B cell (primary cell): ENCODE data around the gene SEC61A1. TPM values are rescaled to one million over a fixed set of nuclear protein-coding genes. Genes with fewer than 3 reads are reported as not detected.

Experiments
- ATAC-seq: fragments of 200-7000 bp; cut with Tn5 transposase; one replicate; pipeline ENCODE4 v1.10.0; 2021; ENCODE audit warnings: low read depth, mild to moderate bottlenecking, moderate number of reproducible peaks, moderate library complexity
- CTCF ChIA-PET: fragments of 350-600 bp; sonication (Branson Sonifier 250); formaldehyde crosslinking; loops from one replicate; lab custom pipeline; 2021; ENCODE audit warnings: antibody characterized with exemption, inconsistent platforms; lab: Charles Lee
- POLR2A ChIA-PET: fragments of 350-600 bp; sonication (Branson Sonifier 250); formaldehyde crosslinking; loops from one replicate; lab custom pipeline; 2021; ENCODE audit warnings: antibody characterized with exemption; lab: Charles Lee
- DNase-seq: peaks from one replicate; pipeline ENCODE4 v3.0.0; 2013
- H2AFZ ChIP-seq: 2 replicates; pipeline ENCODE4 v1.6.1; 2012; ENCODE audit warnings: mild to moderate bottlenecking, low read depth, low read length; ENCODE audit not compliant: insufficient read depth, poor library complexity, severe bottlenecking
- H3K27ac ChIP-seq, 2 donors: 1 replicate in 1 of 2; 2 replicates in 1 of 2; pipeline ENCODE4 v1.5.1; 2012 to 2013; ENCODE audit warnings: low read length in 2 of 2, mild to moderate bottlenecking in 2 of 2, moderate library complexity in 1 of 2
- H3K27me3 ChIP-seq, 4 experiments: fragments of 200-600 bp in 1 of 4; sonication (generic) in 1 of 4; replicated peaks in 1 of 4; 1 replicate in 2 of 4; 2 replicates in 2 of 4; pipeline versions ENCODE4 v1.6.1 to v1.7.0; 2013 to 2016; ENCODE audit warnings: low read length in 3 of 4, mild to moderate bottlenecking in 2 of 4, mixed read lengths in 1 of 4, moderate library complexity in 1 of 4; ENCODE audit not compliant: insufficient read depth in 4 of 4, control insufficient read depth in 3 of 4; ENCODE audit errors: control extremely low read depth in 1 of 4
- H3K36me3 ChIP-seq, 2 experiments: replicated peaks in 1 of 2; 1 replicate in 1 of 2; 2 replicates in 1 of 2; pipeline versions ENCODE4 v1.6.1 to v1.7.1; 2013; ENCODE audit warnings: low read length in 1 of 2; ENCODE audit not compliant: insufficient read depth in 2 of 2, control insufficient read depth in 1 of 2; ENCODE audit errors: control extremely low read depth in 1 of 2, extremely low read depth in 1 of 2
- H3K4me1 ChIP-seq, 2 donors: fragments of 200-600 bp in 1 of 2; sonication (generic) in 1 of 2; 1 replicate in 1 of 2; 2 replicates in 1 of 2; pipeline versions ENCODE4 v1.5.1 to v1.6.1; 2013 to 2017; ENCODE audit warnings: low read length in 2 of 2; ENCODE audit not compliant: control insufficient read depth in 2 of 2, insufficient read depth in 2 of 2
- H3K4me2 ChIP-seq: replicated peaks from 2 replicates; pipeline ENCODE3; 2012; ENCODE audit warnings: mild to moderate bottlenecking, low read depth, low read length; ENCODE audit not compliant: poor library complexity, severe bottlenecking
- H3K4me3 ChIP-seq, 5 experiments: fragments of 200-600 bp in 1 of 5; sonication (generic) in 1 of 5; 1 replicate in 3 of 5; 2 replicates in 2 of 5; pipeline versions ENCODE4 v1.5.1 to v1.7.0; 2011 to 2016; ENCODE audit warnings: low read length in 4 of 5, mild to moderate bottlenecking in 4 of 5, low read depth in 2 of 5, control low read depth in 1 of 5, moderate library complexity in 1 of 5; ENCODE audit not compliant: insufficient read depth in 1 of 5; ENCODE audit errors: control extremely low read depth in 1 of 5, extremely low read depth in 1 of 5
- H3K79me2 ChIP-seq: fragments of 200-600 bp; sonication (generic); one replicate; pipeline ENCODE4 v1.6.0; 2016; ENCODE audit warnings: low read length; ENCODE audit not compliant: control insufficient read depth, insufficient read depth
- H3K9ac ChIP-seq: fragments of 200-600 bp; sonication (generic); 2 replicates; pipeline ENCODE4 v1.6.1; 2017; ENCODE audit warnings: mild to moderate bottlenecking, low read length, moderate library complexity
- H3K9me3 ChIP-seq, 3 donors: one replicate each; pipeline versions ENCODE4 v1.6.1 to v1.7.1; 2013; ENCODE audit warnings: low read length in 2 of 3; ENCODE audit not compliant: control insufficient read depth in 2 of 3, insufficient read depth in 1 of 3; ENCODE audit errors: control extremely low read depth in 1 of 3
- H4K20me1 ChIP-seq: 2 replicates; pipeline ENCODE4 v1.6.0; 2012; ENCODE audit warnings: mild to moderate bottlenecking, low read length; ENCODE audit not compliant: insufficient read depth, control insufficient read depth, poor library complexity, severe bottlenecking
- H3K27ac Mint-ChIP-seq: one replicate; pipeline ENCODE4 v1.8.0; 2021; ENCODE audit warnings: mixed read lengths
- H3K27me3 Mint-ChIP-seq: one replicate; pipeline ENCODE4 v1.8.0; 2021; ENCODE audit warnings: mixed read lengths
- H3K4me1 Mint-ChIP-seq: one replicate; pipeline ENCODE4 v1.8.0; 2021; ENCODE audit warnings: mixed read lengths
- H3K4me3 Mint-ChIP-seq: one replicate; pipeline ENCODE4 v1.8.0; 2021; ENCODE audit warnings: mixed read lengths
- H3K9me3 Mint-ChIP-seq: one replicate; pipeline ENCODE4 v1.8.0; 2022; ENCODE audit warnings: mixed read lengths; ENCODE audit not compliant: insufficient read depth
- CTCF ChIP-seq: fragments of 200-600 bp; IDR thresholded peaks from one replicate; pipeline ENCODE4 v1.8.0; 2022; ENCODE audit warnings: antibody characterized with exemption, mild to moderate bottlenecking
- EZH2 ChIP-seq: IDR thresholded peaks from 2 replicates; pipeline ENCODE4 v1.6.1; 2012; ENCODE audit warnings: borderline replicate concordance, low read depth, mild to moderate bottlenecking, moderate library complexity, low read length; ENCODE audit not compliant: insufficient read depth, poor library complexity, severe bottlenecking
- WGBS: methylation state at CpG from one replicate; pipeline ENCODE4 v1.1.5; 2013; ENCODE audit warnings: missing lambda C conversion rate; ENCODE audit not compliant: insufficient coverage; 5-methylcytosine and 5-hydroxymethylcytosine counted together
- intact Hi-C: fragments of 100-400 bp; cut with micrococcal nuclease; formaldehyde crosslinking; loops from one replicate; pipeline ENCODE4 v1.10.0; 2022
- polyA plus RNA-seq: library from polyadenylated mRNA; depleted of rRNA; stranded (reverse); fragments of >200 nt; gene quantifications from 2 replicates; pipeline ENCODE4 v1.2.3, GENCODE V29; 2012
- total RNA-seq, 2 donors: library from RNA; stranded (reverse); fragments of 120-200 nt in 1 of 2; gene quantifications; 1 replicate in 1 of 2; 2 replicates in 1 of 2; pipeline versions ENCODE4 v1.2.3 to v1.2.4, GENCODE V29; 2013 to 2022

SEC61A1 gene
- total and polyA plus RNA-seq, 2 donors (not counting 1 experiment from before 2014, with no cell fraction given) = 48.4 to 79.4 TPM

DNA sequence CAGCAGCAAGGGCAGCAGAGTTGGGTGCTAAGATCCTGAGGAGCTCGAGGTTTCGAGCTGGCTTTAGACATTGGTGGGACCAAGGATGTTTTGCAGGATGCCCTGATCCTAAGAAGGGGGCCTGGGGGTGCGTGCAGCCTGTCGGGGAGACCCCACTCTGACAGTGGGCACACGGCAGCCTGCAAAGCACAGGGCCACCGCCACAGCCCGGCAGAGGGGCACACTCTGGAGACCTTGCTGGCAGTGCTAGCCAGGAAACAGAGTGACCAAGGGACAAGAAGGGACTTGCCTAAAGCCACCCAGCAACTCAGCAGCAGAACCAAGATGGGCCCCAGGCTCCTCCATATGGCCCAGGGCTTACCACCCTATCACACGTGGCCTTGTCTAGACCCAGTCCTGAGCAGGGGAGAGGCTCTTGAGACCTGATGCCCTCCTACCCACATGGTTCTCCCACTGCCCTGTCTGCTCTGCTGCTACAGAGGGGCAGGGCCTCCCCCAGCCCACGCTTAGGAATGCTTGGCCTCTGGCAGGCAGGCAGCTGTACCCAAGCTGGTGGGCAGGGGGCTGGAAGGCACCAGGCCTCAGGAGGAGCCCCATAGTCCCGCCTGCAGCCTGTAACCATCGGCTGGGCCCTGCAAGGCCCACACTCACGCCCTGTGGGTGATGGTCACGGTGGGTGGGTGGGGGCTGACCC lies 18.8 kb downstream of the SEC61A1 start:
- intact Hi-C loops = no loop called here
- Mint-ChIP-seq H3K27me3 (no peaks in the 10 kb centered on the region), H3K4me1 (peaks cover 7% of the 10 kb centered on the region), H3K27ac (no peak overlapping the region), H3K4me3 (no peak overlapping the region), H3K9me3 (no peaks in the 10 kb centered on the region)
- Histone ChIP-seq H3K27me3 (peaks cover 0 to 1% (median 0%) of the 10 kb centered on the region in 4 experiments), H3K79me2 (no peaks in the 10 kb centered on the region), H3K4me1 (peaks cover 7 to 11% of the 10 kb centered on the region in 2 donors), H3K4me3 (no peak overlapping the region), H2AFZ (no peak overlapping the region), H3K36me3 (peaks cover 2 to 62% of the 10 kb centered on the region in 2 experiments), H3K9me3 (peaks cover 0 to 3% (median 0%) of the 10 kb centered on the region in 3 donors), H3K27ac (no peak overlapping the region), H3K4me2 (no peak overlapping the region), H3K9ac (no peak overlapping the region), H4K20me1 (peaks cover 26% of the 10 kb centered on the region)
- DNase-seq (no peak), ATAC-seq (no peak)
- ChIA-PET POLR2A (no interaction called here), CTCF (interaction anchor here (1.5 kb wide), 1 partner anchor 9 kb away, joined by 4 read pairs; no protein-coding TSS in a partner anchor)
- no peak for TF ChIP-seq CTCF
- TF ChIP-seq EZH2 = no peak
- WGBS = 97% methylated on average over 11 of the region's 13 CpGs

DNA sequence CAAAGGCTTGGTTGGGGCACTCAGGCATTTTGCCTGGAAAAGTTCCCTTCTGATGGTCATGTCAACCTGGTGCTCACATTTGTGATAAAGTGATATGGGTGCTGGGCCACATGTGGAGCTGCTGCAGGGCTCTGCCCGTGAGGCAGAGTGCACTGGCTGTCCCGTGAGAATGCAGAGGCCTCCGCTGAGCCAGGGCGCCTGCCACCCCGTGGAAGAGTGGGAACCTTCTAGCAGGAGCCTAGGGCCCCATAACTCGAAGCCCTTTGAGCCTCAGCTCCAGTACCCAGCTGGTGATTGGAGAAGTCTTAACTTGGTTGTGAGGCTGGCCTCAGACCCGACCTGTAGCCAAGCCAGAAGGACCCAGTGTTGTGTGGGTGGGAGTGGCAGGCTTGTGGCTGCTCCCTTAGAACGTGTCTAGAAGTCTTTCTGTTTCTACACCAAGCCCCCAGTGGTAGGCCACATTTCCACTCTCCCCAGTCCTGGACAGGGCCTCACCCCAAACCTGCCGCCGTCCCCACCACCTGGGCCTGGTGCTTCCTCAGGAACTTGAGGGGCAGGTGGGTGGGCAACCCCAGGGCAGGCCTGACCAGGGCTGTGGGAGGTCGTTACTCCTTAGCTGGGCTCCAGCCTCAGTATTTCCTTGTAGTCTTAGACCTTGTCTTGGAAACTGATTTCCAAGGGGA lies 19.7 kb downstream of the SEC61A1 start:
- Histone ChIP-seq H2AFZ (no peak overlapping the region), H3K79me2 (no peaks in the 10 kb centered on the region), H3K4me2 (no peak overlapping the region), H3K27ac (no peak overlapping the region), H4K20me1 (peaks cover 23% of the 10 kb centered on the region), H3K9ac (no peak overlapping the region), H3K4me1 (peaks cover 12 to 17% of the 10 kb centered on the region in 2 donors), H3K36me3 (peaks cover under 1 to 53% of the 10 kb centered on the region in 2 experiments), H3K27me3 (peaks cover 0 to 8% (median 1%) of the 10 kb centered on the region in 4 experiments), H3K9me3 (peaks cover 0 to 3% (median 0%) of the 10 kb centered on the region in 3 donors), H3K4me3 (no peak overlapping the region)
- TF ChIP-seq CTCF (no peak), EZH2 (no peak)
- Mint-ChIP-seq H3K4me3 (no peak overlapping the region), H3K27me3 (no peaks in the 10 kb centered on the region), H3K9me3 (no peaks in the 10 kb centered on the region), H3K27ac (no peak overlapping the region), H3K4me1 (peaks cover 10% of the 10 kb centered on the region)
- ChIA-PET CTCF (interaction anchor here (1.5 kb wide), 1 partner anchor 8 kb away, joined by 4 read pairs; no protein-coding TSS in a partner anchor), POLR2A (no interaction called here)
- intact Hi-C loops = no loop called here
- ATAC-seq (no peak), DNase-seq (no peak)
- 87% methylated on average over 9 of the region's 11 CpGs for WGBS
